NCI-H1105 (cell line): ENCODE measurements around the gene HIGD1B.
A peak's percentile ranks its signal among the peaks of the same experiment; 100 is the strongest.

ENCODE experiments used
- DNase-seq: peaks from one replicate; lab custom pipeline; 2025; lab: John Stamatoyannopoulos, UW

The HIGD1B gene

DNA sequence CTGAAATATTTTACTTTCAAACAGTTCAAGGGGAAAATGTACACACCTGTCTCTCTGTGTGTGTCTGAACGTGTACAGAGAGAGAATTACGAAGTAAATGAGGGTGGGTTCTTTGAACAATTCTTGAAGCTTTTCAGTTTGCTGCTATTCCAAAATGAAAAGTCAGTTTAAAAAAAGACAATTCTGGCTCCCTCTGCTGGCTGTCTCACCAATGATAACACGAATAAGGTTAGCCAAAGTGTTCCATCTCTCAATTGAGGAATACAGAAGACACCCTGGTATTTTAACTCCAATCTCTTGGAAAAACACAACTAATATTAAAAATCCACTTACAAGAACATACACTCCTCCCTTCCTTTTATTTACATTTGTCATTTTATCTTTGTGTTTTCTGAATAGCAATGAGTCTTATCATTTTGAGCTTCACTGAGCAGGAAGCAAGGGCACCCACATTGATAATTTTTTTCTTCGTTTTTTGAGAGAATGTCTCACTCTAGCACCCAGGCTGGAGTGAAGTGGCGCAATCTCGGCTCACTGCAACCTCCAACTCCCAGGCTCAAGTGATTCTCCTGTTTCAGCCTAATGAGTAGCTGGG, 31.0 kb downstream of the HIGD1B start:
- DNase-seq = no peak

DNA sequence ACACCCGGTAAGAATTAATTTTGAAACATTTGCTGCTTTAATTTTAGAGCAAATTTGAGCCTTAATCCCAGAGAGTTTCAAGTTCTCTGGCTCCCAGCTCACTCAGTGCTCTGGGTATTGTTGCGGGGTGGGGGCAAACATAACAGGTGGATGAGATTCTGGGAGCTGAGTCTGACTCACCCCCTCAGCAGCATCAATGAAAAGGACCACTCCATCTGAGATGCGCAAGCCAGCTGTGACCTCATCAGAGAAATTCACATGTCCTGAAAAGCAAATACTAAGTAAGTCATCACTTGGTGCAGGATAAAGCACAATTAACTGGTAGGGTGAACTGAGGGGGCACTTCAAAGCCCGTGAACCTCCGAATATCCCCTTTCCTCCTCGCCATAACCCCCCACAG, 31.7 kb downstream of the HIGD1B start:
- no peak for DNase-seq

DNA sequence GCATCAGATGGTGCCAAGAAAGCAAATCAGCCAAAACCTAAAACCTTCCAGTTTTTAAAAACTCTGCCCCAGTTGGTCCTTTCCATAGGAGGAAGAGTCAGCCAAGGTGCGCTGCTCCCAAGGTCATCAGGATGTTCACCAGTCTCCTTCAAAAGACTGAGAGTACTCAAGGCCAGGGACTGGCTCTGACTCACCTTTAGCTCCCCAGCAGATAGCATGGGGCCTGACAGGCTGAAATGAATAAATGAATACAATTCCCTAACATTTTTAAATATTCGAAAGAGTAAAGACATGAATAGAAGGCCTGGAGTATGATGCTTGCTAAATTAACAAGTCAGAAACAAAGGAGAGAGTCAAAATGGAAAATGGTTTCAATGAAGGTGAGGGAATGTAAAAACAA, 32.4 kb downstream of the HIGD1B start:
- DNase-seq = no peak

DNA sequence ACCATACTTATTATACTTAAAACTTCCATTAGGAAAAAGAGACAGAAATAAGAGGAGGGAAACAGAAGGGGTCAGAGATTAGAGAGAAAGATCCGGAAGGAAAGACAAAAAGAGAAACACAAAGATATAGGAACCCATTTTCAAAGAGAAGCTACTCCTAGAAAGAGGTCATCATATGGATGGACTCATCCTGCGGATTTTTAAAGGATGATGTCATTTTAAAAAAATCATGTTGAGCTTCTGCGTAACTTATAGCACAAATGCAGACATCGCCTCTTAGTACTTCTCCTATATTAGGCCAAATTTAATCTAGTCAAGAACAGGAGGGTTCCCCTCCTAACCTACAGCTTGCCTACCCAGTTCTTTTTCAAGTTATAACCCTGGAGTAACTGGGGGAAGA, 33.5 kb downstream of the HIGD1B start:
- no peak for DNase-seq

DNA sequence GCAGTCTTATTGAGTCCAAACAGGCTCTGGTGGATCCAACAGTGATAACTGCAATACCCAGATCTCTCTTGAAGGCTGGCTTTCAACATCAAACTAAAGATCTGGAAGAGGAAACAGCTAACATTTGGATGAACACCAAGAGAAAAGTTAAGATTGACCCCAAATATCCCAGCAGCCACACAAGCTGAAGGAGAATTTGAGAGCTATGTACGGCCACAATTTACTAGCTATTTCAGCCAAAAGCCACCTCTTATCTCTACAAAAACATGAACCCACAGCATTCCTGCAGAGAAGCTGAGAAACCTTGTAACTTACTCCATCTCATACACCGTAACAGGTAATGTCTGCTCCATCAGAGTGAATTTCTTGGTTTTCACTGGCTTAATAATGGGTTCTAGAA, 37.3 kb downstream of the HIGD1B start:
- DNase-seq = no peak

DNA sequence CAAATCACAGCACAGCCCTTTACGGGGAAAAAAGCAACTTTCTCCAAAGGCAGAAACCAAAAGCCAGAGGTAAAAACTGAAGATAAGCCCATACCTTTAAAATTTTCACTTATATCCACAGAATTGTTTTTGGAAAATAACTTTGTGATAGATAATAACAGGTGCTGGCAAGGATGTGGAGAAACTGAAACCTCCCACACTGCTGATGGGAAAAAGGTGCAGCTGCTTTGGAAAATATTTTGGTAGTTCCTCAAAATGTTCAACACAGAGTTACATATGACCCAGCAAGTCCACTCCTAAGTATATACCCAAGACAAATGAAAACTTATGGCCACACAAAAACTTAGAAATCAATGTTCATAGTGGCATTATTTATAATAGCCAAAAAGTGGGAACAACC, 39.3 kb downstream of the HIGD1B start:
- no peak for DNase-seq

DNA sequence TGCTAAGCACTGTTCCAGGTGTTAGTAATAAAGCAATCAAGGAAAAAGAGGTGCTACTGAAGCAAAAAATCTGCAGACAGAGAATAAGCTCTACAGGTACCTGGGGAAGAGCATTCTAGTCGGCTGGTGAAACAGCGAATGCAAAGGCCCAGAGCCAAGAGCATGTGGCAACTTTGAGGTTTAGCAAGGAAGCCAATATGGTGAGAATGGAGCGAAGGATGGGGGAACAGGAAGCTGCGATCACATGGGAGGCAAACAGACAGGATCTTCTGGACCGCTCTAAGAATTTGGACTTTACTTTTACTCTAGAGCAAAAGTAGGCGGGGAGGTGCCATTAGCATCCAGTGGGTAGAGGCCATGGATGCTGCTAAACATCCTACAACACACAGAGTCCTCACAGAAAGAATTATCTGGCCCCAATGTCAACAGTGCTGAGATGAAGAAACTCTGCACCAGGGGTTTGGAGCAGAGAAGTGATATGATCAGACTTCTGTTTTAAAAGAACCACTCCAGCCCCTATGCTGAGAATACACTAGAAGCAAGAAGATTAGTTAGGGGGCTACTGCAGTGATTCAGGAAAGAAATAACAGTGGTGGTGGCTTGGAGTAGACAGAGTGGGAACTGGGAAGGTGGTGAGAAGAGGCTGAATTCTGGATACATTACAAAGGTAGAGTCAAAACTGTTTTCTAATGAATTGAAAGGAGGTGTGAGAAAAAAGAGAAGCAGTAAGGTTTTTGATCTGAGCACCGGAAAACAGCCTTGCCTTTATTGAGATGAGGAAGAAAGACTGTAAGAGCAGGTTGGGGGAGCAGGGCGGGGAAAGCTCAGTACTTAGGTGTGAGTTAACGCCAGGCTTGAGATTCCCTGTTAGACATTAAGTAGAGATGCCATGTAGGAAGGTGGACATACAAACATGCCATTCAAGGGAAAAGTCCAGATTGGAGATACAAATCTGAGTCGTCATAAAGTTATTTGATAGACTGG, 40.6 kb downstream of the HIGD1B start:
- no peak for DNase-seq

DNA sequence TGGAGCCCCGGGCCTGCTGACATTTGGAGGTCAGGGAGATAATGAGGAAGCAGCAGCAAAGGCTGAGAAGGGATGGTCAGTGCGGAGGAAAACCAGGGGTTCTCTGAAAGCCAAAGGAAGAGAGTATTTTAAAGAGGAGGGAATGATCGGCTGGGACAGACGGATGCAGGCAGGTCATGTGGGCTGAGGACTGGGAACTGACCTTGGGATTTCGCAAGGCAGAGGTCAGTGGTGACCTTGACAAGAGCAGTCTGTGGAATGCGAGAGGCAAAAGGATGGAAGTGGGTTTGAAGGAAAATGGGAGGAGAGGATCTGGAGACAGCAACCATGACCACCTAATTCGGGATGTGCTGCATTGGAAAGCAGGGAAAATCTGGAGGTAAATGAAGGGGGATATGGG, 41.3 kb downstream of the HIGD1B start:
- DNase-seq = no peak

DNA sequence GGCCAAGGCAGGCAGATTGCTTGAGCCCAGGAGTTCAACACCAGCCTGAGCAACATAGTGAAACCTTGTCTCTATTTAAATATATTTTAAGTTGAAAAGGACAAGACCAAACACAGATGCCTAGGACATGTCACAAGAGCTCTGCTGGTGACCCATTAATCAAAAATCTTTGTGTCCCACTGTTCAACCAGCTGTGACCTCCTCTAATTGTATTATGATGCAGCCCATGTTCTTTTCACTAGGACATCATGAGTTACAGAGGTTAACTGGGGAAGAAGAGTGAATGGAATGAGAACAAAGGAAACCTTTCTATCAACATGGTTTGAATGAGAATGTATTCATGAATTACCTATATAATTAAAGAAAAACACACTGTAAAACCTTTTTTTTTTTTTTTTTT, 44.6 kb downstream of the HIGD1B start:
- no peak for DNase-seq

DNA sequence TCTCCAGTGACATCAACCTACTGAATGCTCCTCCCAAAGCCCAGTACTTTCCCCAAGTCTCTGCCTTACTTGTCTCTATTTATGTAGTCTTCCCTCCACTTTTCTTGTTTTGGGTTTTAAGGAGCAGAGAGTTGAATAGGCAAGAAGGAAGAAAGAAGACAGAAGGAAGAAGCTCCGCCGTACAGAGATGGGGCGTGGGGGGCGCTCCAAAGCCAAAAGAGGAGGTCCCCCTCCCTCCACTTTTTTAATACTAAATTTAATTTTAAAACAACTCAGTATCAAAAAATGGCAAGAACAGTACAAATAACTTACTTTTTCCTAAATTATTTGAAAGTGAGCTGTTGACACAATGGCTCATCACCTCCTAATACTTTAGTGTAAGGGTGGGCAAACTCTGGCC, 47.0 kb downstream of the HIGD1B start:
- no peak for DNase-seq

DNA sequence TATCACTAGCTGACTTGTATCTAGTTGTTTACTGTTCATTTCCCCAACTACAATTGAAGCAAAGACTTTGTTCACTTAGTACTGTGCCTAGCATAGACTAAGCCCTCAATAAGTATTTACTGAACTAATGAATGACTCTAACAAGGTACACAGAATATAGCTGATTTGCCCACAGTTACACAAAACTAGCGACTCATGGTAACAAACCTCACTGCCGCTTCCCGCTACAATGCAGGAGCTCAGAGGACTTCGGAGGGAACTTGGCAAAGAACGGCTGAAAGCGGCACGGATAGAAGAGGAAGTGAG, 51.0 kb downstream of the HIGD1B start:
- DNase-seq = peak; percentile 19

DNA sequence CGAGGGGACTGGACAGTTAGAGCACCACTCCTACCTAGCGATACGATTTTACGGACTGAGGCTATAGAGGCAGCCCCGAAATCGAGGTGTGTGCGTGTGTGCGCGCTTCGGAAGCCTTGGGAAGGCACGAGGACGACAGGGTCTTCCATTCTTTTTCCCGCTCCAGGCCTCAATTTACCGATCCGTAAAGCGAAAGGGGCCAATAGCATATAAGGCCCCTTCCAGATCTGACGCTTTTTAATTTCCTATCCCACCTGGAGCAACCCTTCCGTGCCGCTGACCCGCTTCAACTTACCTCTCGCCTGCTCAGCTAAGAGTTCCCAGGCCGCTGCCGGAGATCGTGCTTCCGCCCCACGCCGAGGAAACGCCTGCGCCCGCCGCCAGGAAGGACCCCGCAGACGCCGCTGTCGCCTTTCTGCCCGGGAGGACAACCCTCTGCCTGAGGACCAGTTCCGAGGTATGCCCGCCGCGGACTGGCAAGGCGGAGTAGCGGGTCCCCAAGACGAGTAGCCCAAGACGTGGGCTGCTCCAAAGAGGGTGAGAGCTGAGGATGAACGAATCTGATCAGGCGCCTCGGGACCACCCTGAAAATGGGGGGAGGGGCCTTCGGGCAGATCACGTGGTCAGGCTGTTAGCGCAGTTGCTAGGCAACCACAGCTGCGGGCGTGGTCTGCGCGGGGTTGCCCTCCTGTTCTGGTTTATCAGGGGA, 51.5 kb downstream of the HIGD1B start, which contains the start of gene EFTUD2:
TSS of gene EFTUD2 (minus strand) at position 372 of the 709 bp plus-strand sequence. CDS start 4,924 bp downstream, outside the sequence.
- peak; percentile 85 for DNase-seq
